H9 (cell line): ENCODE results near the gene ING5. TPM values are rescaled to one million over a fixed set of nuclear protein-coding genes. Genes with fewer than 3 reads are reported as not detected.
A peak's percentile ranks its signal among the peaks of the same experiment; 100 is the strongest.

Experiments used
- DNase-seq: peaks from one replicate; pipeline ENCODE4 v3.0.0-alpha.2; 2017
- H2AFZ ChIP-seq: one replicate; pipeline ENCODE4 v1.6.1; 2013; ENCODE audit warnings: mild to moderate bottlenecking, low read length, control low read depth, moderate library complexity
- H2AK5ac ChIP-seq: 2 replicates; pipeline ENCODE4 v1.6.1; 2013; ENCODE audit warnings: low read length, control low read depth, mixed read lengths; ENCODE audit not compliant: insufficient read length
- H2BK120ac ChIP-seq: one replicate; pipeline ENCODE4 v1.6.1; 2013; ENCODE audit warnings: low read depth, mild to moderate bottlenecking, low read length, control low read depth, inconsistent platforms; ENCODE audit not compliant: poor library complexity, severe bottlenecking
- H2BK12ac ChIP-seq: 2 replicates; pipeline ENCODE4 v1.6.1; 2013; ENCODE audit warnings: low read length, control low read depth, mixed read lengths, low read depth; ENCODE audit not compliant: insufficient read length
- H2BK15ac ChIP-seq: 2 replicates; pipeline ENCODE4 v1.6.1; 2013; ENCODE audit warnings: low read depth, low read length, control low read depth
- H2BK20ac ChIP-seq: one replicate; pipeline ENCODE4 v1.6.1; 2013; ENCODE audit warnings: low read depth, mild to moderate bottlenecking, low read length, control low read depth, inconsistent platforms; ENCODE audit not compliant: poor library complexity, severe bottlenecking
- H2BK5ac ChIP-seq: 2 replicates; pipeline ENCODE4 v1.6.1; 2013; ENCODE audit warnings: low read length, control low read depth, mixed read lengths; ENCODE audit not compliant: insufficient read length
- H3K14ac ChIP-seq: 2 replicates; pipeline ENCODE4 v1.6.1; 2013; ENCODE audit warnings: low read length, control low read depth; ENCODE audit not compliant: insufficient read depth
- H3K18ac ChIP-seq: 2 replicates; pipeline ENCODE4 v1.6.1; 2013; ENCODE audit warnings: low read depth, mild to moderate bottlenecking, mixed read lengths, low read length, control low read depth; ENCODE audit not compliant: insufficient read length
- H3K23ac ChIP-seq: 2 replicates; pipeline ENCODE4 v1.6.1; 2013; ENCODE audit warnings: low read length, control low read depth, mixed read lengths, low read depth; ENCODE audit not compliant: insufficient read length
- H3K23me2 ChIP-seq: 2 replicates; pipeline ENCODE4 v1.6.1; 2013; ENCODE audit warnings: low read depth, mild to moderate bottlenecking, mixed read lengths, low read length, control low read depth; ENCODE audit not compliant: insufficient read length, poor library complexity, severe bottlenecking
- H3K27ac ChIP-seq: 2 replicates; pipeline ENCODE4 v1.5.1; 2013; ENCODE audit warnings: low read length, control low read depth, mixed read lengths, low read depth; ENCODE audit not compliant: insufficient read length
- H3K27me3 ChIP-seq: 2 replicates; pipeline ENCODE4 v1.6.1; 2013; ENCODE audit warnings: low read length, control low read depth, inconsistent platforms; ENCODE audit not compliant: insufficient read depth
- H3K4ac ChIP-seq: 2 replicates; pipeline ENCODE4 v1.6.1; 2013; ENCODE audit warnings: low read depth, mild to moderate bottlenecking, control low read depth, inconsistent platforms, low read length, moderate library complexity
- H3K4me1 ChIP-seq: 2 replicates; pipeline ENCODE4 v1.6.1; 2013; ENCODE audit warnings: low read length, control low read depth, inconsistent platforms; ENCODE audit not compliant: insufficient read depth
- H3K4me2 ChIP-seq: 2 replicates; pipeline ENCODE4 v1.6.1; 2013; ENCODE audit warnings: low read length, control low read depth, mixed read lengths; ENCODE audit not compliant: insufficient read length, insufficient read depth
- H3K56ac ChIP-seq: 2 replicates; pipeline ENCODE4 v1.6.1; 2013; ENCODE audit warnings: low read depth, mild to moderate bottlenecking, mixed read lengths, low read length, control low read depth; ENCODE audit not compliant: insufficient read length
- H3K79me1 ChIP-seq: 2 replicates; pipeline ENCODE4 v1.6.1; 2013; ENCODE audit warnings: low read depth, mild to moderate bottlenecking, moderate library complexity, low read length, control low read depth, inconsistent platforms; ENCODE audit not compliant: insufficient read depth, poor library complexity, severe bottlenecking
- H3K79me2 ChIP-seq: 2 replicates; pipeline ENCODE4 v1.6.1; 2013; ENCODE audit warnings: low read length, control low read depth, inconsistent platforms; ENCODE audit not compliant: insufficient read depth
- H3K9ac ChIP-seq: 2 replicates; pipeline ENCODE4 v1.6.1; 2013; ENCODE audit warnings: low read length, control low read depth, mixed read lengths; ENCODE audit not compliant: insufficient read length; ENCODE audit errors: extremely low read depth
- H3K9me3 ChIP-seq: one replicate; pipeline ENCODE4 v1.6.1; 2013; ENCODE audit warnings: low read depth, low read length, inconsistent platforms; ENCODE audit not compliant: control insufficient read depth
- H3T11ph ChIP-seq: one replicate; pipeline ENCODE4 v1.6.1; 2013; ENCODE audit warnings: mild to moderate bottlenecking, low read length, control low read depth, inconsistent platforms
- H4K20me1 ChIP-seq: one replicate; pipeline ENCODE4 v1.6.1; 2013; ENCODE audit not compliant: control insufficient read depth, insufficient read length, insufficient read depth
- H4K5ac ChIP-seq: 2 replicates; pipeline ENCODE4 v1.6.1; 2013; ENCODE audit warnings: low read depth, mild to moderate bottlenecking, mixed read lengths, low read length, control low read depth; ENCODE audit not compliant: insufficient read length
- H4K8ac ChIP-seq: replicated peaks from 2 replicates; pipeline ENCODE4 v1.6.1; 2013; ENCODE audit warnings: low read length, control low read depth, mixed read lengths, low read depth; ENCODE audit not compliant: insufficient read length
- H4K91ac ChIP-seq: 2 replicates; pipeline ENCODE4 v1.6.1; 2013; ENCODE audit warnings: low read depth, mild to moderate bottlenecking, moderate library complexity, mixed read lengths, low read length, control low read depth; ENCODE audit not compliant: insufficient read length
- H3K27ac Mint-ChIP-seq, 3 experiments: 2 replicates in 2 of 3; 3 replicates in 1 of 3; pipeline ENCODE4 v1.8.0; 2020 to 2021; ENCODE audit warnings: mixed read lengths in 3 of 3, mild to moderate bottlenecking in 1 of 3, moderate library complexity in 1 of 3
- H3K27me3 Mint-ChIP-seq: 2 replicates; pipeline ENCODE4 v1.8.0; 2021; ENCODE audit warnings: low read depth, mild to moderate bottlenecking, moderate library complexity, mixed read lengths
- H3K36me3 Mint-ChIP-seq, 3 experiments: 2 replicates in 2 of 3; 3 replicates in 1 of 3; pipeline ENCODE4 v1.8.0; 2020 to 2021; ENCODE audit warnings: low read depth in 3 of 3, mixed read lengths in 3 of 3; ENCODE audit not compliant: insufficient read depth in 1 of 3
- H3K4me1 Mint-ChIP-seq, 2 experiments: 2 replicates each; pipeline ENCODE4 v1.8.0; 2020; ENCODE audit warnings: mixed read lengths in 2 of 2
- H3K4me3 Mint-ChIP-seq, 2 experiments: 2 replicates in 1 of 2; 3 replicates in 1 of 2; pipeline ENCODE4 v1.8.0; 2020 to 2021; ENCODE audit warnings: mild to moderate bottlenecking in 2 of 2, mixed read lengths in 2 of 2, moderate library complexity in 1 of 2
- H3K9me3 Mint-ChIP-seq, 2 experiments: 2 replicates in 1 of 2; 3 replicates in 1 of 2; pipeline ENCODE4 v1.8.0; 2020; ENCODE audit warnings: mild to moderate bottlenecking in 2 of 2, mixed read lengths in 2 of 2, moderate library complexity in 1 of 2
- WGBS: extraction: QIAGEN DNeasy Blood & Tissue Kit; methylation state at CpG from one replicate; pipeline ENCODE4 v1.1.7; 2013; ENCODE audit warnings: missing lambda C conversion rate, low lambda C conversion rate, mixed read lengths; ENCODE audit not compliant: insufficient read length; ENCODE audit errors: extremely low coverage; 5-methylcytosine and 5-hydroxymethylcytosine counted together
- total RNA-seq: library from RNA; stranded (reverse); gene quantifications from 2 replicates; pipeline ENCODE4 v1.2.1, GENCODE V29; 2021
- TF ChIP-seq, protein P1 (sequence below): fragments of 200-600 bp; sonication (generic); conservative IDR thresholded peaks from 3 replicates; pipeline ENCODE4 v1.8.0; 2021; ENCODE audit warnings: antibody characterized with exemption, mild to moderate bottlenecking

ING5 gene
- total RNA-seq, 1 experiment from 2014 or later = 66.0 TPM

DNA sequence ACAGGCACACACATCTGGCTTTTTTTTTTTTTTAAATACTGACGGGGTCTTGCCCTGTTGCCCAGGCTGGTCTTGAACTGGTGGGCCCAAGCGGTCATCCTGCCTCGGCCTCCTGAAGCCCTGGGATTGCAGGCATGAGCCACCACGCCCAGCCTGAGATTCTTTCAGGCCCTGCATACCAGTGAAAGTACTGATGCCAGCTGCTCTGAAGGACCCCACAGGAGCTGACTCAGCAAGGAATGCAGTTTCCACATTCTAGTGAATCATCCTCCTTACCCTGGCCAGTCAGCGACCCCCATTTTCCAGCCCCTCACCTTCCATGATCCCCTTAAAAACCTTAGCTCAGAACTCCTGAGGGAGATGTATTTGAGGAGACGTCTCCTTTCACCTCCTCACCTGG, 9.4 kb upstream of the ING5 start:
- no CpG with 5 or more reads among the region's 6 CpGs for WGBS
- H4K91ac ChIP-seq = no peak overlapping the region
- Mint-ChIP-seq H3K9me3 (no peaks in the 10 kb centered on the region), H3K27me3 (no peaks in the 10 kb centered on the region), H3K36me3 (peaks cover 10 to 31% (median 10%) of the 10 kb centered on the region in 3 experiments), H3K4me3 (no peak overlapping the region), H3K4me1 (peaks cover 6 to 10% of the 10 kb centered on the region in 2 experiments), H3K27ac (peak overlapping the region in 1 of 3 experiments; percentile 59; a peak in 1 of 7 replicates)
- H3K56ac ChIP-seq = no peak overlapping the region
- no peak overlapping the region for H2BK120ac ChIP-seq
- H3K4me1 ChIP-seq = no peaks in the 10 kb centered on the region
- H2AK5ac ChIP-seq = no peak overlapping the region
- H3K4me2 ChIP-seq = no peak overlapping the region
- no peak overlapping the region for H3K9ac ChIP-seq
- H3K4ac ChIP-seq = no peak overlapping the region
- H3K27me3 ChIP-seq = no peaks in the 10 kb centered on the region
- H2AFZ ChIP-seq = no peak overlapping the region
- H2BK12ac ChIP-seq = no peak overlapping the region
- H3T11ph ChIP-seq = no peak overlapping the region
- 0 out of 2 replicates have a peak, but pooled peaks cover 2% of the 10 kb centered on the region for H3K79me2 ChIP-seq
- peaks cover 3% of the 10 kb centered on the region for H3K23me2 ChIP-seq
- DNase-seq = no peak
- H4K5ac ChIP-seq = no peak overlapping the region
- no peak overlapping the region for H3K14ac ChIP-seq
- H2BK5ac ChIP-seq = no peak overlapping the region
- H3K79me1 ChIP-seq = no peaks in the 10 kb centered on the region
- H2BK15ac ChIP-seq = no peak overlapping the region
- H2BK20ac ChIP-seq = no peak overlapping the region
- no peak overlapping the region for H4K8ac ChIP-seq
- H3K9me3 ChIP-seq = no peaks in the 10 kb centered on the region
- H4K20me1 ChIP-seq = peaks cover 2% of the 10 kb centered on the region
- TF ChIP-seq, protein P1, sequence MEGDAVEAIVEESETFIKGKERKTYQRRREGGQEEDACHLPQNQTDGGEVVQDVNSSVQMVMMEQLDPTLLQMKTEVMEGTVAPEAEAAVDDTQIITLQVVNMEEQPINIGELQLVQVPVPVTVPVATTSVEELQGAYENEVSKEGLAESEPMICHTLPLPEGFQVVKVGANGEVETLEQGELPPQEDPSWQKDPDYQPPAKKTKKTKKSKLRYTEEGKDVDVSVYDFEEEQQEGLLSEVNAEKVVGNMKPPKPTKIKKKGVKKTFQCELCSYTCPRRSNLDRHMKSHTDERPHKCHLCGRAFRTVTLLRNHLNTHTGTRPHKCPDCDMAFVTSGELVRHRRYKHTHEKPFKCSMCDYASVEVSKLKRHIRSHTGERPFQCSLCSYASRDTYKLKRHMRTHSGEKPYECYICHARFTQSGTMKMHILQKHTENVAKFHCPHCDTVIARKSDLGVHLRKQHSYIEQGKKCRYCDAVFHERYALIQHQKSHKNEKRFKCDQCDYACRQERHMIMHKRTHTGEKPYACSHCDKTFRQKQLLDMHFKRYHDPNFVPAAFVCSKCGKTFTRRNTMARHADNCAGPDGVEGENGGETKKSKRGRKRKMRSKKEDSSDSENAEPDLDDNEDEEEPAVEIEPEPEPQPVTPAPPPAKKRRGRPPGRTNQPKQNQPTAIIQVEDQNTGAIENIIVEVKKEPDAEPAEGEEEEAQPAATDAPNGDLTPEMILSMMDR = no peak
- H3K23ac ChIP-seq = no peak overlapping the region
- no peak overlapping the region for H3K18ac ChIP-seq
- no peak overlapping the region for H3K27ac ChIP-seq
